ENCODE data around the gene CETN3.

The CETN3 gene

DNA sequence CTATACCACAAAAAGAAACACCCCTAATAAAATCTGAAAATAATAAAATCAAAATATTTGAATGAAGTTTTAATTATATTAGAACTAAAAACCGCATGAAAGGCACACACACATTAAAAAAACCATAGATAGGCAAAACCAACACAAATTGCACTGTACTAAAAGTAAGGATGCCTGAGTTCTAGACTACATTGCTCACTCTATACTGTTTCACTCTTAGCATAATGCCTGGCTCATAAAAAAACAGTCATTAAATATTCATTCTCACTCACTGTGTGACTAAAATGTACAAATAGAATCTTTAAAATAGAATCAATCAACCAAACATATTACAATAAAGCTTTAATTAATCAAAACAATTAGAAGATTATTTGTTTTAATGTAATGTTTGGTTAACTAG, 41.7 kb downstream of the CETN3 start:
- H3K9me3 ChIP-seq (ENCODE audit: severe bottlenecking) = no peaks in the 10 kb centered on the region
- no peak overlapping the region for H3K27ac ChIP-seq
- no peak overlapping the region for H3K4me3 ChIP-seq (ENCODE audit: low read depth, low read length)
- TF ChIP-seq, protein P1, sequence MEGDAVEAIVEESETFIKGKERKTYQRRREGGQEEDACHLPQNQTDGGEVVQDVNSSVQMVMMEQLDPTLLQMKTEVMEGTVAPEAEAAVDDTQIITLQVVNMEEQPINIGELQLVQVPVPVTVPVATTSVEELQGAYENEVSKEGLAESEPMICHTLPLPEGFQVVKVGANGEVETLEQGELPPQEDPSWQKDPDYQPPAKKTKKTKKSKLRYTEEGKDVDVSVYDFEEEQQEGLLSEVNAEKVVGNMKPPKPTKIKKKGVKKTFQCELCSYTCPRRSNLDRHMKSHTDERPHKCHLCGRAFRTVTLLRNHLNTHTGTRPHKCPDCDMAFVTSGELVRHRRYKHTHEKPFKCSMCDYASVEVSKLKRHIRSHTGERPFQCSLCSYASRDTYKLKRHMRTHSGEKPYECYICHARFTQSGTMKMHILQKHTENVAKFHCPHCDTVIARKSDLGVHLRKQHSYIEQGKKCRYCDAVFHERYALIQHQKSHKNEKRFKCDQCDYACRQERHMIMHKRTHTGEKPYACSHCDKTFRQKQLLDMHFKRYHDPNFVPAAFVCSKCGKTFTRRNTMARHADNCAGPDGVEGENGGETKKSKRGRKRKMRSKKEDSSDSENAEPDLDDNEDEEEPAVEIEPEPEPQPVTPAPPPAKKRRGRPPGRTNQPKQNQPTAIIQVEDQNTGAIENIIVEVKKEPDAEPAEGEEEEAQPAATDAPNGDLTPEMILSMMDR (IDR thresholded peaks at IDR 0.05; ENCODE audit: low read depth, low read length) = no peak
- no peak for DNase-seq
- no peaks in the 10 kb centered on the region for H3K27me3 ChIP-seq (ENCODE audit: insufficient read depth, low read depth, severe bottlenecking)
- H3K36me3 ChIP-seq = no peaks in the 10 kb centered on the region

GRCh38 chr5:90366948-90367347, 42.6 kb downstream of the CETN3 start:
- no peaks in the 10 kb centered on the region for H3K9me3 ChIP-seq (ENCODE audit: severe bottlenecking)
- DNase-seq = no peak
- no peak overlapping the region for H3K4me3 ChIP-seq (ENCODE audit: low read depth, low read length)
- no peaks in the 10 kb centered on the region for H3K36me3 ChIP-seq
- H3K27me3 ChIP-seq (ENCODE audit: insufficient read depth, low read depth, severe bottlenecking) = no peaks in the 10 kb centered on the region
- TF ChIP-seq, protein P1 (IDR thresholded peaks at IDR 0.05; ENCODE audit: low read depth, low read length) = no peak
- no peak overlapping the region for H3K27ac ChIP-seq

GRCh38 chr5:90365328-90365727, 44.2 kb downstream of the CETN3 start:
- H3K4me3 ChIP-seq (ENCODE audit: low read depth, low read length) = no peak overlapping the region
- H3K27ac ChIP-seq = no peak overlapping the region
- no peak for DNase-seq
- no peaks in the 10 kb centered on the region for H3K36me3 ChIP-seq
- no peaks in the 10 kb centered on the region for H3K9me3 ChIP-seq (ENCODE audit: severe bottlenecking)
- H3K27me3 ChIP-seq (ENCODE audit: insufficient read depth, low read depth, severe bottlenecking) = no peaks in the 10 kb centered on the region
- TF ChIP-seq, protein P1 (IDR thresholded peaks at IDR 0.05; ENCODE audit: low read depth, low read length) = no peak

DNA sequence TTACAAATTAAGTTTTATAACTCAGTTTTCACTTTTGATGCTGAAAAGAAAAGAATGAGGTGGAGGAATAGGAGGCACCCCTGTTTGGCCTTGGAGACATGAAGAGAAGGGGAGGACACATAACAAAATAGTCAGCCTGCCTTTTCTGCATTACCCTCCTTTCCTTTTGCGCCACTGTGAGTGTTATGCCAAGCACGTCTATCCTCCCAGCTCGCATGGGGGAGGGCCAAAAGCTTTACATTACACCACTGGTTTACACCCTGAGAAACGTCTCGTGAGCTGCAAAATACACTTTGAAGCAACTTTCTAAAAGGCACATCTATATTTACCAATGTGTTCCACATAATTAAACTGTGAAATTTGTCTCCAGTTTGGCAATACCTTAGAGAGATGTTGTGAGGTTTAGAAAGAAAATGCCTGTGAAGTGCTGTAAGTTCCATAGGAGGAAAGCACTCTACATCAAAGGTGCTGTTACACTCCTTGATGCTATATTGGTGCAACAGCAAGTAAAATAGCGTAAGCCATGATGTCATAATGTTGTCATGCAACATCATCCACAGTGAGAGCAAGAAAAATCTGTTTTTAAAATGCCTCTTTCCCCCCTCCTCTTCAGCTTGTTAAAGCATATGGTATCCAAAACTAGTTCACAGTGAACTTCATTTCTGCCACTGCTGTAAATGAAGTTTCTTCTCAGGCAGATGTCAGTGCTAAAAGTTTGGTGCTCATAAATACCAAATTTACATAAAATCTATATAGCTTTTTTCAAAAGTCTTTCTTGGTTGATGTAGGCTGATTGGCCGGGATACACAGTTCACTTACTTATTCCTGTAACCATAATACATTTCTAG, 50.3 kb downstream of the CETN3 start:
- H3K36me3 ChIP-seq = no peaks in the 10 kb centered on the region
- no peak for DNase-seq
- no peak overlapping the region for H3K27ac ChIP-seq
- TF ChIP-seq, protein P1 (IDR thresholded peaks at IDR 0.05; ENCODE audit: low read depth, low read length) = no peak
- H3K4me3 ChIP-seq (ENCODE audit: low read depth, low read length) = no peak overlapping the region
- H3K9me3 ChIP-seq (ENCODE audit: severe bottlenecking) = no peaks in the 10 kb centered on the region
- H3K27me3 ChIP-seq (ENCODE audit: insufficient read depth, low read depth, severe bottlenecking) = no peaks in the 10 kb centered on the region

- Histone ChIP-seq H3K4me3 (ENCODE audit: low read depth, low read length) (no peak overlapping the region), H3K27me3 (ENCODE audit: insufficient read depth, low read depth, severe bottlenecking) (no peaks in the 10 kb centered on the region), H3K27ac (no peak overlapping the region), H3K36me3 (no peaks in the 10 kb centered on the region), H3K9me3 (ENCODE audit: severe bottlenecking) (no peaks in the 10 kb centered on the region)
- no peak for DNase-seq
- TF ChIP-seq, protein P1 (IDR thresholded peaks at IDR 0.05; ENCODE audit: low read depth, low read length) = no peak
Observed at GRCh38 chr5:90356622-90357021, 52.9 kb downstream of the CETN3 start.

GRCh38 chr5:90356176-90356575, 53.4 kb downstream of the CETN3 start:
- no peak for DNase-seq

More at GRCh38 chr5:90356176-90356575, 53.4 kb downstream of the CETN3 start:
- H3K27ac ChIP-seq = no peak overlapping the region
- no peaks in the 10 kb centered on the region for H3K27me3 ChIP-seq (ENCODE audit: insufficient read depth, low read depth, severe bottlenecking)
- H3K36me3 ChIP-seq = no peaks in the 10 kb centered on the region
- TF ChIP-seq, protein P1 (IDR thresholded peaks at IDR 0.05; ENCODE audit: low read depth, low read length) = no peak
- no peaks in the 10 kb centered on the region for H3K9me3 ChIP-seq (ENCODE audit: severe bottlenecking)
- no peak overlapping the region for H3K4me3 ChIP-seq (ENCODE audit: low read depth, low read length)
